HG02884 (cell line): Measurements from ENCODE around the gene ATRN.

Experiments
- ATAC-seq: cut with Tn5 transposase; IDR thresholded peaks from one replicate; pipeline ENCODE4 v1.9.1; 2021; ENCODE audit warnings: mild to moderate bottlenecking, moderate library complexity; ENCODE audit not compliant: unreplicated experiment

ATRN gene

GRCh38 chr20:3691306-3691705 is 220.5 kb downstream of the ATRN start:
- no peak for ATAC-seq

- no peak for ATAC-seq
Measured at GRCh38 chr20:3691897-3692296, 221.1 kb downstream of the ATRN start.

- ATAC-seq = no peak
Measured at GRCh38 chr20:3692706-3693294, 222.0 kb downstream of the ATRN start.

- ATAC-seq = no peak
Measured at GRCh38 chr20:3693376-3693775, 222.6 kb downstream of the ATRN start.

- ATAC-seq = no peak
Measured at GRCh38 chr20:3694864-3695263, 224.0 kb downstream of the ATRN start.

GRCh38 chr20:3696200-3696599 is 225.4 kb downstream of the ATRN start:
- no peak for ATAC-seq

- ATAC-seq = no peak
Measured at GRCh38 chr20:3696745-3697587, 226.1 kb downstream of the ATRN start.

GRCh38 chr20:3697588-3698305 is 226.9 kb downstream of the ATRN start:
- no peak for ATAC-seq

- ATAC-seq = no peak
Measured at GRCh38 chr20:3698591-3699001, 227.8 kb downstream of the ATRN start.

- no peak for ATAC-seq
Measured at GRCh38 chr20:3699037-3699436, 228.2 kb downstream of the ATRN start.
